ENCODE data around the gene SHMT1.

SHMT1 gene

GRCh38 chr17:18291718-18292540 lies 71.4 kb downstream of the SHMT1 start:
- in situ Hi-C loops (cut with MboI; ENCODE audit: low sequenced_read_pairs): no loop called here

- in situ Hi-C loops (cut with MboI; ENCODE audit: low sequenced_read_pairs): no loop called here
These were observed 78.1 kb downstream of the SHMT1 start for GRCh38 chr17:18285296-18285695.

GRCh38 chr17:18281788-18282187 lies 81.6 kb downstream of the SHMT1 start:
- in situ Hi-C loops (cut with MboI; ENCODE audit: low sequenced_read_pairs): no loop called here

GRCh38 chr17:18280766-18281371 lies 82.5 kb downstream of the SHMT1 start:
- in situ Hi-C loops (cut with MboI; ENCODE audit: low sequenced_read_pairs): no loop called here

- in situ Hi-C loops (cut with MboI; ENCODE audit: low sequenced_read_pairs): no loop called here
These were observed 83.1 kb downstream of the SHMT1 start for GRCh38 chr17:18280249-18280648.

- in situ Hi-C loops (cut with MboI; ENCODE audit: low sequenced_read_pairs): no loop called here
These were observed 84.5 kb downstream of the SHMT1 start for GRCh38 chr17:18278867-18279266.

Measured in HL-60/S4 treated with phorbol 12-myristate 13-acetate at 8.2 ng/mL for 4 days and 3 days (cell line).